Muscle of leg (tissue), 11 donors: ENCODE measurements around the gene DGAT2. TPM values are rescaled to one million over a fixed set of nuclear protein-coding genes. Genes with fewer than 3 reads are reported as not detected.

Experiments used
- DNase-seq: peaks from one replicate; pipeline ENCODE4 v3.0.0; 2013
- H3K27ac ChIP-seq: one replicate; pipeline ENCODE4 v1.5.1; 2013; ENCODE audit warnings: mild to moderate bottlenecking, low read length, control low read depth
- H3K27me3 ChIP-seq: one replicate; pipeline ENCODE4 v1.6.1; 2013; ENCODE audit warnings: low read length; ENCODE audit not compliant: control insufficient read depth, insufficient read depth
- H3K36me3 ChIP-seq: one replicate; pipeline ENCODE4 v1.6.1; 2013; ENCODE audit warnings: low read length; ENCODE audit not compliant: control insufficient read depth, insufficient read depth
- H3K4me1 ChIP-seq: one replicate; pipeline ENCODE4 v1.6.1; 2013; ENCODE audit warnings: low read length; ENCODE audit not compliant: control insufficient read depth, insufficient read depth
- H3K4me3 ChIP-seq: one replicate; pipeline ENCODE4 v1.5.1; 2013; ENCODE audit warnings: low read length, control low read depth
- H3K9me3 ChIP-seq: replicated peaks from 2 replicates; pipeline ENCODE4 v1.6.1; 2013; ENCODE audit warnings: low read depth, low read length; ENCODE audit not compliant: control insufficient read depth
- WGBS: methylation state at CpG from one replicate; pipeline ENCODE4 v1.1.5; 2013; ENCODE audit warnings: missing lambda C conversion rate; ENCODE audit not compliant: insufficient coverage; 5-methylcytosine and 5-hydroxymethylcytosine counted together
- polyA plus RNA-seq, 8 donors: library from polyadenylated mRNA; unstranded; fragments of 120-200 nt; gene quantifications; one replicate each; pipeline versions ENCODE4 v1.2.1 to v1.2.3, GENCODE V29; 2013; ENCODE audit warnings: inconsistent platforms in 1 of 8, low replicate concordance in 1 of 8; ENCODE audit not compliant: insufficient read length in 8 of 8, insufficient read depth in 1 of 8
- total RNA-seq: library from RNA; stranded (reverse); fragments of 120-200 nt; gene quantifications from one replicate; pipeline ENCODE4 v1.2.4, GENCODE V29; 2013

The DGAT2 gene
- total and polyA plus RNA-seq, 9 donors: 0.31 to 3.8 (median 0.65) TPM

DNA sequence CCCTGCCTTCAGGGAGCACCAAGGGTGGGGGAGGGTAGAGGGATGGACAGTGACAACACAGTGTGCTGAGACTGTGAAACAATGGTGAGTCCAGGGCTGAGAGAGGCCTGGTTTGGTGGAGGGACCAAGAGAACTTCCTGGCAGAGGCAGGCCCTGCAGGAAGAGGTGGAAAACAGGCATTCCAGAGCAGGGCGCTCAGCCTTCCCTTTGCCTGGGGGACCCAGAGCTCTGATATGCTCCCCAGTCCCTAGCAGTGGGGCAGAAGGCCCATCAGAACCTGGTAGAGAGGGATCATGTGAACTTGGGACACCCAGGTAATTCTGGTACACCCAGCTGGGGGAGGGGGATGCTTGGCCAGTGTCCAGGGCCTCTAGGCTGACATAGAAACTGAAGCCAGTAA lies 29.2 kb downstream of the DGAT2 start:
- H3K4me1 ChIP-seq: peaks cover 17% of the 10 kb centered on the region
- no peaks in the 10 kb centered on the region for H3K27me3 ChIP-seq
- no peaks in the 10 kb centered on the region for H3K36me3 ChIP-seq
- no CpG with 5 or more reads among the region's 1 CpG for WGBS
- no peak overlapping the region for H3K27ac ChIP-seq
- H3K4me3 ChIP-seq: no peak overlapping the region
- no peaks in the 10 kb centered on the region for H3K9me3 ChIP-seq
- DNase-seq: no peak

DNA sequence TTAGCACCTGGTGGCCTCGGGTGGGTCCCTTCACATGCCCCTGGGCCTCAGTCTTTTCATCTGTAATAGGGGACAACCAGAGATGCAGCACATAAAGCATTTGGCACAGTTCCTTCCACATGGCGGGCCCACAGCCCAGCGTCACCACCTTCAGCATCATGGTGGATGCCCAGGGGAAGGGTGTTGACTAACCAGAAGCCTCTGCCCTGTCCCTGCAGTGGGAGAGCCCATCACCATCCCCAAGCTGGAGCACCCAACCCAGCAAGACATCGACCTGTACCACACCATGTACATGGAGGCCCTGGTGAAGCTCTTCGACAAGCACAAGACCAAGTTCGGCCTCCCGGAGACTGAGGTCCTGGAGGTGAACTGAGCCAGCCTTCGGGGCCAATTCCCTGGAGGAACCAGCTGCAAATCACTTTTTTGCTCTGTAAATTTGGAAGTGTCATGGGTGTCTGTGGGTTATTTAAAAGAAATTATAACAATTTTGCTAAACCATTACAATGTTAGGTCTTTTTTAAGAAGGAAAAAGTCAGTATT lies 31.6 kb downstream of the DGAT2 start:
- DNase-seq: no peak
- no peak overlapping the region for H3K4me3 ChIP-seq
- H3K27ac ChIP-seq: no peak overlapping the region
- 90% methylated on average over 6 of the region's 8 CpGs for WGBS
- no peaks in the 10 kb centered on the region for H3K9me3 ChIP-seq
- no peaks in the 10 kb centered on the region for H3K36me3 ChIP-seq
- H3K27me3 ChIP-seq: no peaks in the 10 kb centered on the region
- H3K4me1 ChIP-seq: peaks cover 14% of the 10 kb centered on the region

DNA sequence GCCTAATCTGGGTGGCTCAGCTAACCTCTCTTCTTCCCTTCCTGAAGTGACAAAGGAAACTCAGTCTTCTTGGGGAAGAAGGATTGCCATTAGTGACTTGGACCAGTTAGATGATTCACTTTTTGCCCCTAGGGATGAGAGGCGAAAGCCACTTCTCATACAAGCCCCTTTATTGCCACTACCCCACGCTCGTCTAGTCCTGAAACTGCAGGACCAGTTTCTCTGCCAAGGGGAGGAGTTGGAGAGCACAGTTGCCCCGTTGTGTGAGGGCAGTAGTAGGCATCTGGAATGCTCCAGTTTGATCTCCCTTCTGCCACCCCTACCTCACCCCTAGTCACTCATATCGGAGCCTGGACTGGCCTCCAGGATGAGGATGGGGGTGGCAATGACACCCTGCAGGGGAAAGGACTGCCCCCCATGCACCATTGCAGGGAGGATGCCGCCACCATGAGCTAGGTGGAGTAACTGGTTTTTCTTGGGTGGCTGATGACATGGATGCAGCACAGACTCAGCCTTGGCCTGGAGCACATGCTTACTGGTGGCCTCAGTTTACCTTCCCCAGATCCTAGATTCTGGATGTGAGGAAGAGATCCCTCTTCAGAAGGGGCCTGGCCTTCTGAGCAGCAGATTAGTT lies 32.3 kb downstream of the DGAT2 start:
- H3K9me3 ChIP-seq: no peaks in the 10 kb centered on the region
- H3K4me3 ChIP-seq: no peak overlapping the region
- H3K27ac ChIP-seq: no peak overlapping the region
- H3K4me1 ChIP-seq: peaks cover 14% of the 10 kb centered on the region
- DNase-seq: no peak
- no CpG with 5 or more reads among the region's 6 CpGs for WGBS
- no peaks in the 10 kb centered on the region for H3K27me3 ChIP-seq
- H3K36me3 ChIP-seq: no peaks in the 10 kb centered on the region

DNA sequence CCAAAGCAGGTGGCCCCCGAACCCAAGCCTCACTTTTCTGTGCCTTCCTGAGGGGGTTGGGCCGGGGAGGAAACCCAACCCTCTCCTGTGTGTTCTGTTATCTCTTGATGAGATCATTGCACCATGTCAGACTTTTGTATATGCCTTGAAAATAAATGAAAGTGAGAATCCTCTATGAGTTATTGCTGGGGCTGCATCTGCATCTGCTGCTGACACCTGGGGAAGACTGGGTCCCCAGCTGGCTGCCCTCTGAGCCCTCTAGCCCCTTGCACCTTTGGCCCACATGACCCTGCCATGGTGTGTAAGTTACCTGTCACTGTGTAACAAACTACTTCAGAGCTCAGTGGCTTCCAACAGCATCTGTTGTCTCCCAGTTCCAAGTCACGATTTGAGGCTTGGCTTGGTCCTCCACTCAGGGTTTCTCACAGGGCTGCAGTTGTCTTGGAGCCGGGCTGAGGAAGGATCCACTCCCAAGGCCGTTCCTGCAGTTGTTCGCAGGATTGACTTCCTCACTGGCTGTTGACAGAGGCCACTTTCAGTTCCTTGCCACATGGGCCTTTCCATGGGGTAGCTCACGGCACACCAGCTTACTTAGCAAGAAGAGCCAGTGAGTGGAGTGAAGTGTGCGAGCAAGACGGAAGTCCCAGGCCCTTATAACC lies 32.9 kb downstream of the DGAT2 start:
- H3K27ac ChIP-seq: peak overlapping the region; percentile 9
- H3K4me1 ChIP-seq: peaks cover 14% of the 10 kb centered on the region
- H3K4me3 ChIP-seq: no peak overlapping the region
- no peaks in the 10 kb centered on the region for H3K27me3 ChIP-seq
- H3K9me3 ChIP-seq: no peaks in the 10 kb centered on the region
- no peaks in the 10 kb centered on the region for H3K36me3 ChIP-seq
- whole genome bisulfite sequencing: 56% methylated on average over 5 of the region's 9 CpGs
- peak; percentile 76 for DNase-seq

DNA sequence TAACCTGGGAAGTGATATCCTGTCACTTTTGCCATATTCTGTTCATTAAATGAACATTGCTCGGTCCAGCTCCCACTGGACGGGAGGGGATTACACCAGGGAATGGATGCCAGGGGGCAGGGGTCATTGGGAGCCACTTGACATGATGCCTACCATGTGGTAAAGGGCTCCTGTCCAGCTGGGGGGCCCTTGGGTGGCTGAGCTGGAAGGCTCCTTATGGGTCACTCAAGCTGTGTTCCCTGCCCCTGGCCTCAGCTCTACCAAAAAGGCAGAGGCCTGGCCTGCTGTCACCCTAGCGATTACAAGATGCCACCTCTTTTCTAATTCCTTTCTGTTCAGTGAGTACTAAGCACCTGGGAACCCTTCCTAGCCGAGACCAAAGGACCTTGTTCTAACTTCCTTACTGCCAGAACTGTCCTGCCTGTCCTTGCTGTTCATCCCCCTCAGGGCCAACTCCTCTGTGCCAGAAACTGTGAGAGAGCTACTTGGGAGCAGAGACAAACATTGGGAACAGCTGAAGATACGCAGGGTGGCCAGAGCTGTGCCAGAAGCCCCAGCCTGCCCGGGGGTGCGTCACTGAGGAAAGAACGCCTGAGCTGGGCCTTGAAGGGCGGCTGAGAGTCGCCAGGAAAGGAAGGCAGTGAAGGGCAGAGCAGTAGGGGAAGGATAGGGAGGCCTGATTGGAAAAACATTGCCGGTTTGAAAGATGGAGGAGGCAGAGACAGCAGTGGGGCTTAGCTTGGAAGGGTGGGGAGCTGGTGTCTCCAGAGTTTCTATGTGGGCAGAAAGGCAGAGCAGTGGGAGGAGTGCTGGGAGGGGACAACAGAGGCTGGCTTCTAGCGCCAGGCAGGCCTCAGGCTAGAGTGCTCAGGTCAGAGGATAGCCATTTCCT lies 33.7 kb downstream of the DGAT2 start:
- peak overlapping the region; percentile 9 for H3K27ac ChIP-seq
- H3K27me3 ChIP-seq: no peaks in the 10 kb centered on the region
- H3K4me1 ChIP-seq: peaks cover 14% of the 10 kb centered on the region
- WGBS: 70% methylated on average over 11 of the region's 12 CpGs
- DNase-seq: no peak
- H3K4me3 ChIP-seq: no peak overlapping the region
- H3K9me3 ChIP-seq: no peaks in the 10 kb centered on the region
- no peaks in the 10 kb centered on the region for H3K36me3 ChIP-seq

DNA sequence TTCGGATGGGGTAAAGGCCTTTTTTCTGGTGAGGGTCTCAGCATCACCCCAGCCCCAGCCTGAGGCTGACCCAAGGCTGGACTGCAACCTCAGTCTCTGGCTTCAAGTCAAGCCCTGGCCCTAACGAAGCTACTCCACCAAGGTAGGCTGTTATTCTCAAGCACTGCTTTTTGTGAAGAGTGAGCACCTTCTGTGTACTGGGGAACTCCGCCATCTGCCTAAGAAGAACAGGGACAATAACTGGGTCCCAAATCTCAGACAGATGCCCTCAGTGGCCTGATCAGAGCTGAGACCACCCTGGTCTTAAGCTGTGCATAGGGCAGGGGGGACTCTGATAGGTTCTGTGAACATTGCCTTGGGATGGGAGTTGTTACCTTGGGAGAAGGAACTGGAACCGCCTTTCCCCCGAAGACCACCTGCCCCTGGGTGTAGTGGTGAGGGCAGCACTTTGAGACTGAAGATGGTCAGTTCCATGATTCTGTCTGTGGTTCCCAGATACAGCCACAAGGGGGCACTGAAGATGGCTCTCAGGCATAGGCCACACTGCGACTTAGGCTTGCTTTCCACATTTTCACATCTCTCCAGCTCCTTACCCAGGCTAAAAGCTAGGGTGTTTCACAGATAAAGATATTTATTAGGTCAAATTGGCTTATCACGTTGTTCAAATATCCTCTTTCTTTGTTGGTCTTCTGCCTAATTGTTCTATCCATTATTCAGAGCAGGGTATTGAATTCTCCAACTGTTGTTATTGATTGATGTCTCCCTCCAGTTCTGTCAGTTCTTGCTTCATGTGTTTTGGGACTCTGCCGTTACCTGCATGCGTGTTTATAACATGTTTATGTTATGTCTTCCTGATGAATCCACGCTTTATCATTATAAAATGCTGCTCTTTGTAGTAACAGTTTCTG lies 34.6 kb downstream of the DGAT2 start:
- no peak overlapping the region for H3K27ac ChIP-seq
- no peaks in the 10 kb centered on the region for H3K27me3 ChIP-seq
- peak; percentile 81 for DNase-seq
- no peaks in the 10 kb centered on the region for H3K9me3 ChIP-seq
- H3K4me1 ChIP-seq: peaks cover 14% of the 10 kb centered on the region
- H3K36me3 ChIP-seq: no peaks in the 10 kb centered on the region
- no peak overlapping the region for H3K4me3 ChIP-seq
- 31% methylated on average over 3 of the region's 10 CpGs for WGBS

DNA sequence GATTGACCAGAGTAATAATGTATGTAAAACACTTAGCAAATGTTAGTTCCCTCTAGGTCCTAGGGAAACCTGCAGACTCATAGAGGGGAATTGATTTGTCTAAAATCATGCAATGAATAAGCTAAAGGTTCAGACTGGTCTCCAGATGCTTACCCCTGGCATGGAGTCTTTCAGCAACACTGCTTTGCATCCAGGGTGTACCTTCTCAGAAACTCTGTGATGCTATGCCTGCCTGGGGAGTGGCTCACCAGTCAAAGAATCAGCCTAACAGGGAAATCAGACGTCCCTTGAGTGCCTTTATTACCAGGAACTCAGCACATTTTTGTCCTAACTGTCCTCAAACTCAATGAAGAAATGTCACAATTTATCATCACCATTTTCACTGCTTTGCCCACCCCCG lies 40.5 kb downstream of the DGAT2 start:
- no peak overlapping the region for H3K4me3 ChIP-seq

DNA sequence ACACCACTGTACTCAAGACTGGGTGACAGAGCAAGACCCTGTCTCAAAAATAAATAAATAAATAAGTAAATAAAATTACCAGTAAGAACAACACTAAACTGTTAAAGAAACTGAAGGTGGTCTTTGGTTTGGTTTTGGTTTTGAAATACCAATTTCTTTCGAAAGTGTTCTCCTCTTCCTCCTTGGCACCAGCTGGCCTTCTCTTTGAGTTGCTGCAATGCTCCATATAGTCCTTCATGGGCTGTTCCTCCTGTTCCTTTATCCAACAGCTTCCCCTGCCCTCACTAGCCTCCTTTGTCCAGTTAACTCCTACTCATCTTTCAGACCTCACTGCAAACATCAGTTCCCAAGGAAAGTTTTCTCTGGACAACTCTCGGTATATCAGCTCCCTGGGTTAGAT lies 41.4 kb downstream of the DGAT2 start:
- Histone ChIP-seq H3K36me3 (no peaks in the 10 kb centered on the region), H3K27me3 (no peaks in the 10 kb centered on the region), H3K27ac (no peak overlapping the region), H3K4me3 (no peak overlapping the region), H3K4me1 (peaks cover 8% of the 10 kb centered on the region), H3K9me3 (no peaks in the 10 kb centered on the region)
- whole genome bisulfite sequencing: 83% methylated on average over 2 of the region's 2 CpGs
- DNase-seq: no peak

More for the DNA sequence above, 40.5 kb downstream of the DGAT2 start:
- no peaks in the 10 kb centered on the region for H3K27me3 ChIP-seq
- H3K36me3 ChIP-seq: no peaks in the 10 kb centered on the region
- peaks cover 4% of the 10 kb centered on the region for H3K4me1 ChIP-seq
- no peak for DNase-seq
- no peak overlapping the region for H3K27ac ChIP-seq
- WGBS: 59% methylated on average over 2 of the region's 2 CpGs
- H3K9me3 ChIP-seq: no peaks in the 10 kb centered on the region

DNA sequence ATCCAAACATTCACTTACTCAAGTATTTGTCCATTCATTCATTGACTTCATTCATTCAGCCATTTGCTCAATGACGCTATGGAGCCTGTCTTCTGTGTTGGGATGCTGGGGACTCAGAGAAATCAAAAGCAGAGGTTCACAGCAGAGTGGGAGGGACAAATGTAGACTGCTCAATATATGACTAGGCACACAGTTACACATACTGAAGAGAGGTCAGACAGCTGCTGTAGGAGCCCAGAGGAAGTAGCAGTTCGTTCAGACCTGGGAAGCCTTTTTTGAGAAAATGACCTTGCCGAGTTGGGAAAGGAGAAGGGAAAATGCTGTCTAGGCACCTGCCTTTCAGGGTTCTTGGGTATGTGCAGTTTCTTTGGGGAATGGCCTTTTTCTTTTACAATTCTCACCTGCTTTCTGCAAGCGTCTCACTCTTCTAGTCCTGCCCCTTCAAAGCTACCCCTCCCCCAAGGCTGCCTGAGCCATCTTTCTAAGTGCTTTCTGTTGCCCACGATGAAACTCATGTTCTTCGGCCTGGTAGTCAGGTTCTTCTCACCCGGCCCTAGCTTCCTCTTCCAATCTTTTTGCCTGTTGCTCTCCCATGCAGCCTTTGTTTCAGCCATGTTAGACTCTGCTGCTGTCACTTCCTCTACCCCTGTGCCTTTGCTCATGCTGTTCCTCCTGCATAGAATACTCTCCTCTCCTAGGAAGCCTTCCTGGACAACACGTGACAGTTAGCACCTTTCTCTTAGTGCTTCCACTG lies 42.2 kb downstream of the DGAT2 start:
- no peak overlapping the region for H3K27ac ChIP-seq
- no peak overlapping the region for H3K4me3 ChIP-seq
- peaks cover 10% of the 10 kb centered on the region for H3K4me1 ChIP-seq
- no peaks in the 10 kb centered on the region for H3K9me3 ChIP-seq
- no peaks in the 10 kb centered on the region for H3K36me3 ChIP-seq
- WGBS: 62% methylated on average over 6 of the region's 8 CpGs
- no peak for DNase-seq
- no peaks in the 10 kb centered on the region for H3K27me3 ChIP-seq
